Measurements from ENCODE around the gene CDC42BPA. TPM values are rescaled to one million over a fixed set of nuclear protein-coding genes. Genes with fewer than 3 reads are reported as not detected.

CDC42BPA gene
- polyA plus RNA-seq, 2 of the 4 experiments (the other 2 are of a cell fraction), result 11.4 to 28.4 TPM

DNA sequence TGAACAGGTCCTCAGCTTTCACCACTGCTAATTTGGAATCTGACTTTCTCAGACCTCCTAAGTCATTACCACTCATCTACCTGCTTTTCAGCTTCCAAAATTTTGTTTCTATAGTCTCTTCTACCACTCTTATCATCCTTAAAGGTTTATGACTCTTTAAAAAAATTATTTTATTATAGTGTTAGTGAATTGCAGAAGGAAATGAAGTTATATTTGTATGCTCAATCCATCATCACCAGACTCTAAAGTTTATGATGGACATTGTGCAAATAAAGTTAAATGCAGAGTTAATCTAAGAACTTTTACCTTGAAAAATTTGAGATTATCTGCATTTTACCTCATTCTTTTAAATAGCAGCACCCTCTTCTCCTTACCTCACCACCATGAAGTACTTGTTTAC, 14.6 kb downstream of the CDC42BPA start:
- Histone ChIP-seq H3K27ac (no peak overlapping the region), H3K9me3 (no peaks in the 10 kb centered on the region), H3K4me2 (no peak overlapping the region), H3K4me1 (peaks cover 20% of the 10 kb centered on the region), H3K4me3 (no peak overlapping the region)
- POLR2A ChIA-PET, result no interaction called here
- CTCF ChIA-PET, result no interaction called here
- ATAC-seq, result no peak
- no peak for DNase-seq (ENCODE audit: low read depth in 1 of 2, low spot score in 1 of 2)
- FAIRE-seq, result no peak
- TF ChIP-seq SMC3 (IDR thresholded peaks at IDR 0.05) (no peak), ESRRA (IDR thresholded peaks at IDR 0.05; ENCODE audit: borderline replicate concordance, low read length) (no peak), TFCP2L1 (CRISPR knock-in tag; IDR thresholded peaks at IDR 0.05) (no peak), TP53 (CRISPR knock-in tag; IDR thresholded peaks at IDR 0.05) (no peak), SREBF2 (IDR thresholded peaks at IDR 0.05) (no peak)
- TF ChIP-seq, protein P1, sequence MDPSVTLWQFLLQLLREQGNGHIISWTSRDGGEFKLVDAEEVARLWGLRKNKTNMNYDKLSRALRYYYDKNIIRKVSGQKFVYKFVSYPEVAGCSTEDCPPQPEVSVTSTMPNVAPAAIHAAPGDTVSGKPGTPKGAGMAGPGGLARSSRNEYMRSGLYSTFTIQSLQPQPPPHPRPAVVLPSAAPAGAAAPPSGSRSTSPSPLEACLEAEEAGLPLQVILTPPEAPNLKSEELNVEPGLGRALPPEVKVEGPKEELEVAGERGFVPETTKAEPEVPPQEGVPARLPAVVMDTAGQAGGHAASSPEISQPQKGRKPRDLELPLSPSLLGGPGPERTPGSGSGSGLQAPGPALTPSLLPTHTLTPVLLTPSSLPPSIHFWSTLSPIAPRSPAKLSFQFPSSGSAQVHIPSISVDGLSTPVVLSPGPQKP (IDR thresholded peaks at IDR 0.05; ENCODE audit: low read depth, low read length), result no peak
- TF ChIP-seq, protein P2, sequence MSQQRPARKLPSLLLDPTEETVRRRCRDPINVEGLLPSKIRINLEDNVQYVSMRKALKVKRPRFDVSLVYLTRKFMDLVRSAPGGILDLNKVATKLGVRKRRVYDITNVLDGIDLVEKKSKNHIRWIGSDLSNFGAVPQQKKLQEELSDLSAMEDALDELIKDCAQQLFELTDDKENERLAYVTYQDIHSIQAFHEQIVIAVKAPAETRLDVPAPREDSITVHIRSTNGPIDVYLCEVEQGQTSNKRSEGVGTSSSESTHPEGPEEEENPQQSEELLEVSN (IDR thresholded peaks at IDR 0.05; ENCODE audit: borderline replicate concordance, low read depth), result no peak

DNA sequence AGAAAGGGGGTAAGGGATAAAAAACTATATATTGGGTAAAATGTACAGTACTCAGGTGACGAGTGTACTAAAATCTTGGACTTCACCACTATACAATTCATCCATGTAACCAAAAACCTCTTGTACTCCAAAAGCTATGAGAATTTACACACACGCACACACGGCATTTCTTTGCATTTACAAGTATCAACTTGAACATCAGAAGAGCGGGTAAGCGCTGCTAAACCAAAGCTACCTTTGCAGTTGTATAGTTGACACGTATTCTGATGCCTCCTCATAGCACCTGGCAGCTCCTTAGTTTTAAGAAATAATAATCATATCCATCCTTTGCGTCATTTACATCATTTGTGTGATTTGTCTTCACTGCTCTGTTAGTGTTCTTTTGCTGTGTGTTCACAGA, 17.6 kb downstream of the CDC42BPA start:
- Histone ChIP-seq H3K27ac (no peak overlapping the region), H3K9me3 (no peaks in the 10 kb centered on the region)
- TF ChIP-seq MAFK (IDR thresholded peaks at IDR 0.05; ENCODE audit: partially characterized antibody) (no peak), RCOR1 (IDR thresholded peaks at IDR 0.05; ENCODE audit: low read depth, low read length) (no peak), SMC3 (IDR thresholded peaks at IDR 0.05) (no peak), ZFP36 (IDR thresholded peaks at IDR 0.05; ENCODE audit: borderline replicate concordance, partially characterized antibody) (no peak), EHF (CRISPR knock-in tag; IDR thresholded peaks at IDR 0.05) (no peak), FOSL2 (IDR thresholded peaks at IDR 0.05) (no peak), FOSL2 (CRISPR knock-in tag; IDR thresholded peaks at IDR 0.05) (no peak), HOXB13 (CRISPR knock-in tag; IDR thresholded peaks at IDR 0.05; ENCODE audit: low read depth) (no peak), MYC (IDR thresholded peaks at IDR 0.05; ENCODE audit: borderline replicate concordance, low read length) (no peak), CBX8 (IDR thresholded peaks at IDR 0.05) (no peak), SREBF2 (IDR thresholded peaks at IDR 0.05) (no peak), RNF2 (IDR thresholded peaks at IDR 0.05; ENCODE audit: borderline replicate concordance, low read depth) (no peak)
- TF ChIP-seq, protein P3, sequence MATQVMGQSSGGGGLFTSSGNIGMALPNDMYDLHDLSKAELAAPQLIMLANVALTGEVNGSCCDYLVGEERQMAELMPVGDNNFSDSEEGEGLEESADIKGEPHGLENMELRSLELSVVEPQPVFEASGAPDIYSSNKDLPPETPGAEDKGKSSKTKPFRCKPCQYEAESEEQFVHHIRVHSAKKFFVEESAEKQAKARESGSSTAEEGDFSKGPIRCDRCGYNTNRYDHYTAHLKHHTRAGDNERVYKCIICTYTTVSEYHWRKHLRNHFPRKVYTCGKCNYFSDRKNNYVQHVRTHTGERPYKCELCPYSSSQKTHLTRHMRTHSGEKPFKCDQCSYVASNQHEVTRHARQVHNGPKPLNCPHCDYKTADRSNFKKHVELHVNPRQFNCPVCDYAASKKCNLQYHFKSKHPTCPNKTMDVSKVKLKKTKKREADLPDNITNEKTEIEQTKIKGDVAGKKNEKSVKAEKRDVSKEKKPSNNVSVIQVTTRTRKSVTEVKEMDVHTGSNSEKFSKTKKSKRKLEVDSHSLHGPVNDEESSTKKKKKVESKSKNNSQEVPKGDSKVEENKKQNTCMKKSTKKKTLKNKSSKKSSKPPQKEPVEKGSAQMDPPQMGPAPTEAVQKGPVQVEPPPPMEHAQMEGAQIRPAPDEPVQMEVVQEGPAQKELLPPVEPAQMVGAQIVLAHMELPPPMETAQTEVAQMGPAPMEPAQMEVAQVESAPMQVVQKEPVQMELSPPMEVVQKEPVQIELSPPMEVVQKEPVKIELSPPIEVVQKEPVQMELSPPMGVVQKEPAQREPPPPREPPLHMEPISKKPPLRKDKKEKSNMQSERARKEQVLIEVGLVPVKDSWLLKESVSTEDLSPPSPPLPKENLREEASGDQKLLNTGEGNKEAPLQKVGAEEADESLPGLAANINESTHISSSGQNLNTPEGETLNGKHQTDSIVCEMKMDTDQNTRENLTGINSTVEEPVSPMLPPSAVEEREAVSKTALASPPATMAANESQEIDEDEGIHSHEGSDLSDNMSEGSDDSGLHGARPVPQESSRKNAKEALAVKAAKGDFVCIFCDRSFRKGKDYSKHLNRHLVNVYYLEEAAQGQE (IDR thresholded peaks at IDR 0.05), result no peak
- TF ChIP-seq, protein P4, sequence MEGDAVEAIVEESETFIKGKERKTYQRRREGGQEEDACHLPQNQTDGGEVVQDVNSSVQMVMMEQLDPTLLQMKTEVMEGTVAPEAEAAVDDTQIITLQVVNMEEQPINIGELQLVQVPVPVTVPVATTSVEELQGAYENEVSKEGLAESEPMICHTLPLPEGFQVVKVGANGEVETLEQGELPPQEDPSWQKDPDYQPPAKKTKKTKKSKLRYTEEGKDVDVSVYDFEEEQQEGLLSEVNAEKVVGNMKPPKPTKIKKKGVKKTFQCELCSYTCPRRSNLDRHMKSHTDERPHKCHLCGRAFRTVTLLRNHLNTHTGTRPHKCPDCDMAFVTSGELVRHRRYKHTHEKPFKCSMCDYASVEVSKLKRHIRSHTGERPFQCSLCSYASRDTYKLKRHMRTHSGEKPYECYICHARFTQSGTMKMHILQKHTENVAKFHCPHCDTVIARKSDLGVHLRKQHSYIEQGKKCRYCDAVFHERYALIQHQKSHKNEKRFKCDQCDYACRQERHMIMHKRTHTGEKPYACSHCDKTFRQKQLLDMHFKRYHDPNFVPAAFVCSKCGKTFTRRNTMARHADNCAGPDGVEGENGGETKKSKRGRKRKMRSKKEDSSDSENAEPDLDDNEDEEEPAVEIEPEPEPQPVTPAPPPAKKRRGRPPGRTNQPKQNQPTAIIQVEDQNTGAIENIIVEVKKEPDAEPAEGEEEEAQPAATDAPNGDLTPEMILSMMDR (IDR thresholded peaks at IDR 0.05), result no peak
- TF ChIP-seq, protein P2 (IDR thresholded peaks at IDR 0.05; ENCODE audit: borderline replicate concordance, low read depth), result no peak

More for the DNA sequence above, 17.6 kb downstream of the CDC42BPA start:
- FAIRE-seq (no peak), DNase-seq (ENCODE audit: low read depth in 1 of 2, low spot score in 1 of 2) (no peak), ATAC-seq (no peak)
- H3K4me2 ChIP-seq, result no peak overlapping the region
- no peak overlapping the region for H3K4me3 ChIP-seq
- ChIA-PET POLR2A (no interaction called here), CTCF (interaction anchor here (1.0 to 1.7 kb wide), 2 partner anchors 9 to 65 kb away, joined by 3 read pairs; no protein-coding TSS in a partner anchor)
- 94% methylated on average over 7 of the region's 7 CpGs for WGBS (ENCODE audit: missing lambda C conversion rate)
- peaks cover 20% of the 10 kb centered on the region for H3K4me1 ChIP-seq
